IPS-20b (cell line): ENCODE data around the gene SAMD14.

Source experiments
- H3K27ac ChIP-seq: one replicate; pipeline ENCODE4 v1.5.1; 2013; ENCODE audit warnings: low read length
- H3K27me3 ChIP-seq: 2 replicates; pipeline ENCODE4 v1.6.1; 2013; ENCODE audit warnings: mild to moderate bottlenecking, low read length, inconsistent platforms; ENCODE audit not compliant: insufficient read depth
- H3K36me3 ChIP-seq: 2 replicates; pipeline ENCODE4 v1.6.1; 2013; ENCODE audit warnings: low read depth, mild to moderate bottlenecking, inconsistent platforms, low read length, moderate library complexity; ENCODE audit not compliant: insufficient read depth
- H3K4me1 ChIP-seq: 2 replicates; pipeline ENCODE4 v1.6.1; 2013; ENCODE audit warnings: mild to moderate bottlenecking, control low read depth, inconsistent platforms, low read length, moderate library complexity; ENCODE audit not compliant: insufficient read depth
- H3K4me3 ChIP-seq: 2 replicates; pipeline ENCODE4 v1.5.1; 2013; ENCODE audit warnings: mild to moderate bottlenecking, low read length, inconsistent platforms
- H3K9ac ChIP-seq: 2 replicates; pipeline ENCODE4 v1.6.1; 2013; ENCODE audit warnings: low read depth, mild to moderate bottlenecking, inconsistent platforms, low read length, moderate library complexity
- H3K9me3 ChIP-seq: 2 replicates; pipeline ENCODE4 v1.6.1; 2013; ENCODE audit warnings: mild to moderate bottlenecking, low read depth, low read length, inconsistent platforms; ENCODE audit not compliant: insufficient read depth

Gene SAMD14

GRCh38 chr17:50113624-50114320 is 16.2 kb downstream of the SAMD14 start:
- Histone ChIP-seq H3K9me3 (no peaks in the 10 kb centered on the region), H3K9ac (no peak overlapping the region), H3K36me3 (no peaks in the 10 kb centered on the region), H3K4me1 (peaks cover 13% of the 10 kb centered on the region; the same call in 1 of the 2 replicates), H3K27ac (no peak overlapping the region), H3K4me3 (no peak overlapping the region), H3K27me3 (peaks cover 22% of the 10 kb centered on the region)

GRCh38 chr17:50112694-50113093 is 17.3 kb downstream of the SAMD14 start:
- Histone ChIP-seq H3K4me1 (peaks cover 13% of the 10 kb centered on the region), H3K9me3 (no peaks in the 10 kb centered on the region), H3K9ac (peak overlapping the region; percentile 68; the same call in 1 of the 2 replicates), H3K27me3 (peaks cover 11% of the 10 kb centered on the region), H3K36me3 (no peaks in the 10 kb centered on the region), H3K4me3 (no peak overlapping the region), H3K27ac (no peak overlapping the region)

- Histone ChIP-seq H3K27ac (no peak overlapping the region), H3K4me3 (no peak overlapping the region), H3K9me3 (no peaks in the 10 kb centered on the region), H3K9ac (peak overlapping the region; percentile 68), H3K4me1 (peaks cover 12% of the 10 kb centered on the region), H3K36me3 (no peaks in the 10 kb centered on the region), H3K27me3 (peaks cover 6% of the 10 kb centered on the region; the same call in 1 of the 2 replicates)
Measured at GRCh38 chr17:50111673-50112655, 18.0 kb downstream of the SAMD14 start.

DNA sequence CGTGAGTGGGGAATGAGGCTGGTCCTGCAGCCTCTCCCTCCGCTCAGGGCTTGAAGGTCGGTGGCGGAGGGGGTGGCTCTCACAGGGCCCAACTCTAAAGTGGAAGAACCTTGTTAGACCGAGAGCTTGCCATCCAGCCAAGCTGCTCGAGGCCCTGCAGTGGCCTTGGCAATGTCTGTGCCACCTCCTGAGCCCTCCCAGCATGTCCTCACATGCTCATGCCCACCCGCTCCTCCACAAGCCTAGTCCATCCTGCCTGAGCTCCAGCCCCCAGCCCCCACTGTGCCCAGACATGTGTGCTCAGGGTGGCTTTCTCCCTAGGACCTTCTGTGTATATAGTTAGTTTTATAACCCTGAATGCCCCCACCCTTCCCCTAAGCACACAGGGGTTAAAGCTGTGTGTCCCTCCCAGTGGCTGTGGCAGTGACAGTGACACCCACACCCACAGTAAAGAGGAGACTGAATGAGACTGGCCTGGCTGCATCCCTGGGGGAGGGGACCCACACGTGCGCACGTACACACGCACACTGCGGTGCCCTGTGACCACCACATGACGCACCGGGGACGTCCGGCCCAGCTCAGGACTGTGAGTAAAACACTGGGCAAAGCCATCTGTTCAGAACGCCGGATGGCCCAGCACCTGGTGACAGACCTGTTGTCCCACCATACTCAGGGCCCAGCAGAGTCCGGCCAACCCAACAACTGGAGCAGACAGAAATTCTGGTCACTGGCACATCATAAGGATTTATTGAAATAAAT is 19.2 kb downstream of the SAMD14 start:
- Histone ChIP-seq H3K9me3 (no peaks in the 10 kb centered on the region), H3K4me3 (no peak overlapping the region), H3K27me3 (no peaks in the 10 kb centered on the region), H3K36me3 (no peaks in the 10 kb centered on the region), H3K4me1 (peaks cover 8% of the 10 kb centered on the region), H3K27ac (no peak overlapping the region), H3K9ac (peak overlapping the region; percentile 68; the same call in 1 of the 2 replicates)

GRCh38 chr17:50109785-50110184 is 20.2 kb downstream of the SAMD14 start:
- no peak overlapping the region for H3K9ac ChIP-seq
- no peaks in the 10 kb centered on the region for H3K36me3 ChIP-seq
- no peaks in the 10 kb centered on the region for H3K27me3 ChIP-seq
- H3K4me3 ChIP-seq = no peak overlapping the region
- no peak overlapping the region for H3K27ac ChIP-seq
- H3K9me3 ChIP-seq = no peaks in the 10 kb centered on the region
- H3K4me1 ChIP-seq = peaks cover 3% of the 10 kb centered on the region

- H3K27ac ChIP-seq = no peak overlapping the region
- H3K27me3 ChIP-seq = no peaks in the 10 kb centered on the region
- H3K9ac ChIP-seq = no peak overlapping the region
- no peaks in the 10 kb centered on the region for H3K9me3 ChIP-seq
- no peak overlapping the region for H3K4me3 ChIP-seq
- H3K36me3 ChIP-seq = no peaks in the 10 kb centered on the region
- H3K4me1 ChIP-seq = peaks cover 3% of the 10 kb centered on the region
Measured at GRCh38 chr17:50109207-50109606, 20.8 kb downstream of the SAMD14 start.

GRCh38 chr17:50108556-50108955 is 21.4 kb downstream of the SAMD14 start:
- Histone ChIP-seq H3K27ac (no peak overlapping the region), H3K4me1 (peaks cover 3% of the 10 kb centered on the region), H3K36me3 (no peaks in the 10 kb centered on the region), H3K27me3 (no peaks in the 10 kb centered on the region), H3K9me3 (no peaks in the 10 kb centered on the region), H3K9ac (no peak overlapping the region), H3K4me3 (no peak overlapping the region)

DNA sequence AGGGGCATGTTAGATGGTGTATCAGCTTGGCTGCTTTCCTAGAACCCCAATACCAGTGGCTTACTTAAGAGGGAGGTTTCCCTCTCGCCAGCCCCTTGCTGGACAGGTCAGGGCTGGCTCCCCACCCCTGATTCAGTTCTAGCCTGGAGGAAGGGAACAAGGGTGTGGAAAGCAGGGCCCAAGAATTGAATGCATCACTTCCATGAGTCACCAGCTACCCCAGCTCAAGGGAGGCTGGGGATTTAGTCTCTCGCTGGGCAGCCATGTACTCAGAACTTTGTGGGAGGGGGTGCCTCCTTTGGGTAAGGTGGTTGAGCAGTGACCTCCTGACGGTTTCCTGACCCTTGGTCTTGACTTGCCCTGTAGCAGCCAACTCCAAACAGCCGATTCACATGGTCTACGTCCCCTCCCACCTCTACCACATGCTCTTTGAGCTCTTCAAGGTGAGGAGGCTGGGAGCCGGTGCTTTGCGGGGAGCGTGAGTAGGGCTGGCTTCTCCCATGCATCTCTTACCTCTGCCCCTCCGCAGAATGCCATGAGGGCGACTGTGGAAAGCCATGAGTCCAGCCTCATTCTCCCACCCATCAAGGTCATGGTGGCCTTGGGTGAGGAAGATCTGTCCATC is 22.1 kb downstream of the SAMD14 start:
- H3K27me3 ChIP-seq = no peaks in the 10 kb centered on the region
- no peaks in the 10 kb centered on the region for H3K9me3 ChIP-seq
- no peak overlapping the region for H3K27ac ChIP-seq
- no peaks in the 10 kb centered on the region for H3K36me3 ChIP-seq
- H3K9ac ChIP-seq = no peak overlapping the region
- H3K4me1 ChIP-seq = peaks cover 3% of the 10 kb centered on the region
- H3K4me3 ChIP-seq = no peak overlapping the region

DNA sequence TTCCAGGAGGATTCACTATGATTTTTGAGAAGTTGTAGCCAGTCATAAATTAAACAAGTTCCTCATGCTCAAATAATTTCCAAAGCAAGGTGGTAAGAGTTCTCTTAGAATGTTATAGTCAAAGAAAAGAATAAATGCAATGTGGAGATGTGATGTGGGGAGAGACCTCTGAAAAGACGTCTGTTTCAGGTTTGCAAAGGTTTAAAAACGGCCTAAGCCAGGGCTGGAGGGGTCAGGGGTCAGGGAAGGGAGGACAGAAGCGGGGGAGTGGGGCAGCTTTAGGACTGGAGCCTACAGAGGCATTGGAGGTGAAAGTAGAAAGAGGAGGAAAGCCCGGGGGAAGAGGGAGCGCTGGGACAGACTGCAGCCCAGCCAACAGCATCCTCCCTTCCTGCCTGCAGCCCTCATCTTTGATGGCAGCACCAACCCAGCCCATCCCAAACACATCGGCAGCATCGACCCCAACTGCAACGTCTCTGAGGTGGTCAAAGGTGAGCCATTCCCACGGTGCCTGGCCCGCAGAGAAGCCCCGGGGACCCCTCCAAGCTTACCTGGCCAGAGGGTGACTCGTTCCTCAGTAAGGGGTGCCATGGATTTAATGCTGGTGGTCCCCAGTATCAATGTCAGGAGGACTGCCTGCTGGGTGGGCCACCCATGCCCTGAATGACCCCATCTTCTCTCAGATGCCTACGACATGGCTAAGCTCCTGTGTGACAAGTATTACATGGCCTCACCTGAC is 23.4 kb downstream of the SAMD14 start:
- Histone ChIP-seq H3K9ac (no peak overlapping the region), H3K27me3 (no peaks in the 10 kb centered on the region), H3K9me3 (no peaks in the 10 kb centered on the region), H3K4me1 (peaks cover 3% of the 10 kb centered on the region), H3K27ac (no peak overlapping the region), H3K4me3 (no peak overlapping the region), H3K36me3 (no peaks in the 10 kb centered on the region)

DNA sequence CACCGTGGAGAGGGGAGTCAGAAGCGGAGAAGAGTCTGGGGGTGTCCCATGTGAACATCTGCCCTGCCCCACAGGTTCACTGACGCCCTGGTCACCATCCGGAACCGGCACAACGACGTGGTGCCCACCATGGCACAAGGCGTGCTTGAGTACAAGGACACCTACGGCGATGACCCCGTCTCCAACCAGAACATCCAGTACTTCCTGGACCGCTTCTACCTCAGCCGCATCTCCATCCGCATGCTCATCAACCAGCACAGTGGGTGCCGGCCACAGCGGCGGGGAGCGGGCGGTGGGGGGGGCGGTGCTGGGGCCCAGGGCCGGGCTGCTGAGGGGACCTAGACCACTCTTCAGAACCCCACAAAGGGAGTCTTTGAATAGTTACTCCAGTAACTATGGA is 24.1 kb downstream of the SAMD14 start:
- no peak overlapping the region for H3K9ac ChIP-seq
- H3K27me3 ChIP-seq = no peaks in the 10 kb centered on the region
- peaks cover 10% of the 10 kb centered on the region for H3K4me1 ChIP-seq
- H3K9me3 ChIP-seq = no peaks in the 10 kb centered on the region
- H3K27ac ChIP-seq = no peak overlapping the region
- H3K36me3 ChIP-seq = no peaks in the 10 kb centered on the region
- no peak overlapping the region for H3K4me3 ChIP-seq
